HepG2 (cell line): Measurements from ENCODE around the gene ERMARD. TPM values are rescaled to one million over a fixed set of nuclear protein-coding genes. Genes with fewer than 3 reads are reported as not detected.

Experiments
- CHCHD3 ChIP-seq: sonication (generic); formaldehyde crosslinking; IDR thresholded peaks from 2 replicates; pipeline ENCODE4 v1.8.0; 2022; ENCODE audit warnings: mild to moderate bottlenecking, missing genetic modification reagents, moderate library complexity
- FIP1L1 ChIP-seq: fragments of 200-400 bp; formaldehyde crosslinking; IDR thresholded peaks from 2 replicates; pipeline ENCODE4 v1.6.1; 2018; ENCODE audit warnings: low read depth, mild to moderate bottlenecking, low read length, moderate library complexity, borderline replicate concordance; ENCODE audit not compliant: insufficient read depth
- KAT8 ChIP-seq: IDR thresholded peaks from 2 replicates; pipeline ENCODE4 v1.6.1; 2016; ENCODE audit warnings: missing genetic modification reagents, missing compliant biosample characterization
- MAFG ChIP-seq: sonication (generic); formaldehyde crosslinking; IDR thresholded peaks from 2 replicates; pipeline ENCODE4 v1.5.1; 2020; ENCODE audit warnings: mild to moderate bottlenecking, missing genetic modification reagents
- MEF2D ChIP-seq: sonication (generic); formaldehyde crosslinking; IDR thresholded peaks from 2 replicates; pipeline ENCODE4 v1.5.1; 2020; ENCODE audit warnings: mild to moderate bottlenecking, missing genetic modification reagents
- MEIS2 ChIP-seq: sonication (generic); formaldehyde crosslinking; IDR thresholded peaks from 2 replicates; pipeline ENCODE4 v1.9.0; 2021; ENCODE audit warnings: mild to moderate bottlenecking, missing genetic modification reagents
- NFE2L1 ChIP-seq: sonication (generic); formaldehyde crosslinking; IDR thresholded peaks from 2 replicates; pipeline ENCODE4 v1.4.0; 2020; ENCODE audit warnings: missing genetic modification reagents, mild to moderate bottlenecking, borderline replicate concordance
- NFKB2 ChIP-seq: sonication (generic); formaldehyde crosslinking; IDR thresholded peaks from 2 replicates; pipeline ENCODE4 v1.4.0; 2020; ENCODE audit warnings: missing genetic modification reagents, borderline replicate concordance
- SIN3B ChIP-seq: fragments of 150-350 bp; IDR thresholded peaks from 2 replicates; pipeline ENCODE4 v1.6.1; 2014; ENCODE audit warnings: low read length
- SP2 ChIP-seq: sonication (generic); formaldehyde crosslinking; IDR thresholded peaks from 2 replicates; pipeline ENCODE4 v1.5.1; 2020; ENCODE audit warnings: mild to moderate bottlenecking, missing genetic modification reagents
- ZBTB7B ChIP-seq: sonication (generic); formaldehyde crosslinking; IDR thresholded peaks from 2 replicates; pipeline ENCODE4 v1.4.0; 2020; ENCODE audit warnings: missing genetic modification reagents
- ZNF281 ChIP-seq: sonication (generic); formaldehyde crosslinking; IDR thresholded peaks from 2 replicates; pipeline ENCODE4 v1.4.0; 2020; ENCODE audit warnings: missing genetic modification reagents, borderline replicate concordance
- ZNF367 ChIP-seq: sonication (generic); formaldehyde crosslinking; IDR thresholded peaks from 2 replicates; pipeline ENCODE4 v1.4.0; 2020; ENCODE audit warnings: missing genetic modification reagents, borderline replicate concordance
- ZNF451 ChIP-seq: sonication (generic); formaldehyde crosslinking; IDR thresholded peaks from 2 replicates; pipeline ENCODE4 v1.5.0; 2020; ENCODE audit warnings: mild to moderate bottlenecking, missing genetic modification reagents
- polyA plus RNA-seq, 8 experiments: library from polyadenylated mRNA; depleted of rRNA in 3 of 8; stranded (reverse) in 7 of 8; unstranded in 1 of 8; fragments of >200 nt; fragmentation: Illumina TruSeq in 4 of 8; extraction: Trizol in 4 of 8; gene quantifications; 2 replicates each; pipeline versions ENCODE4 v1.2.1 to v1.2.3, GENCODE V29; 2011 to 2016; ENCODE audit warnings: low read depth in 4 of 8, missing spikeins in 1 of 8, mixed read lengths in 1 of 8; ENCODE audit not compliant: insufficient read depth in 1 of 8
- total RNA-seq, 5 experiments: library from RNA; depleted of rRNA; stranded (reverse); fragments of >200 nt; fragmentation: Illumina TruSeq; extraction: Trizol; gene quantifications; 2 replicates each; pipeline ENCODE4 v1.2.3, GENCODE V29; 2016; ENCODE audit warnings: low read depth in 1 of 5
- TF ChIP-seq, protein P1 (sequence below): sonication (generic); formaldehyde crosslinking; IDR thresholded peaks from 2 replicates; pipeline ENCODE4 v1.8.1; 2023; ENCODE audit warnings: missing genetic modification reagents, mild to moderate bottlenecking, borderline replicate concordance
- TF ChIP-seq, protein P2 (sequence below): sonication (generic); formaldehyde crosslinking; conservative IDR thresholded peaks from 2 replicates; pipeline ENCODE4 v1.8.1; 2023; ENCODE audit warnings: missing genetic modification reagents
- TF ChIP-seq, protein P3 (sequence below): sonication (generic); formaldehyde crosslinking; IDR thresholded peaks from 2 replicates; pipeline ENCODE4 v1.5.0; 2020; ENCODE audit warnings: missing genetic modification reagents

Gene ERMARD
- total and polyA plus RNA-seq, 2 of the 13 experiments (the other 11 are each of a cell fraction or from before 2014, with no cell fraction given): 8.8 to 10.7 TPM

- TF ChIP-seq MAFG (peak; percentile 52; the same call in 1 of the 2 replicates), MEF2D (CRISPR knock-in tag) (peak; percentile 83; the same call in 1 of the 2 replicates), KAT8 (peak; percentile 100), ZBTB7B (CRISPR knock-in tag) (peak; percentile 93), ZNF281 (CRISPR knock-in tag) (peak; percentile 93), ZNF367 (CRISPR knock-in tag) (peak; percentile 83; the same call in 1 of the 2 replicates), SIN3B (peak; percentile 88), FIP1L1 (peak; percentile 60; the same call in 1 of the 2 replicates), ZNF451 (CRISPR knock-in tag) (peak; percentile 98; the same call in 1 of the 2 replicates), SP2 (CRISPR knock-in tag) (peak; percentile 83), MEIS2 (CRISPR knock-in tag) (peak; percentile 90), CHCHD3 (CRISPR knock-in tag) (peak; percentile 99), NFE2L1 (CRISPR knock-in tag) (peak; percentile 71; the same call in 1 of the 2 replicates), NFKB2 (CRISPR knock-in tag) (peak; percentile 98; the same call in 1 of the 2 replicates)
- TF ChIP-seq, protein P1, sequence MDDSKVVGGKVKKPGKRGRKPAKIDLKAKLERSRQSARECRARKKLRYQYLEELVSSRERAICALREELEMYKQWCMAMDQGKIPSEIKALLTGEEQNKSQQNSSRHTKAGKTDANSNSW (CRISPR knock-in tag): peak; percentile 59; the same call in 1 of the 2 replicates
- TF ChIP-seq, protein P2, sequence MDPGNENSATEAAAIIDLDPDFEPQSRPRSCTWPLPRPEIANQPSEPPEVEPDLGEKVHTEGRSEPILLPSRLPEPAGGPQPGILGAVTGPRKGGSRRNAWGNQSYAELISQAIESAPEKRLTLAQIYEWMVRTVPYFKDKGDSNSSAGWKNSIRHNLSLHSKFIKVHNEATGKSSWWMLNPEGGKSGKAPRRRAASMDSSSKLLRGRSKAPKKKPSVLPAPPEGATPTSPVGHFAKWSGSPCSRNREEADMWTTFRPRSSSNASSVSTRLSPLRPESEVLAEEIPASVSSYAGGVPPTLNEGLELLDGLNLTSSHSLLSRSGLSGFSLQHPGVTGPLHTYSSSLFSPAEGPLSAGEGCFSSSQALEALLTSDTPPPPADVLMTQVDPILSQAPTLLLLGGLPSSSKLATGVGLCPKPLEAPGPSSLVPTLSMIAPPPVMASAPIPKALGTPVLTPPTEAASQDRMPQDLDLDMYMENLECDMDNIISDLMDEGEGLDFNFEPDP: peak; percentile 96; the same call in 1 of the 2 replicates
- TF ChIP-seq, protein P3, sequence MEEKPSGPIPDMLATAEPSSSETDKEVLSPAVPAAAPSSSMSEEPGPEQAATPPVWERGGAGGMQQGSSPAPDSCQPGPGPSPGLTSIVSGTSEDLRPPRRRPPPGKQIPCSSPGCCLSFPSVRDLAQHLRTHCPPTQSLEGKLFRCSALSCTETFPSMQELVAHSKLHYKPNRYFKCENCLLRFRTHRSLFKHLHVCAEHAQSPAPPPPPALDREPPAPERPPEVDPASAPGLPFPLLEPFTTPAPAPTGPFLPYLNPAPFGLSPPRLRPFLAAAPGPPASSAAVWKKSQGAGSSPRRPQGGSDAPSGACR (CRISPR knock-in tag): peak; percentile 99; the same call in 1 of the 2 replicates
Observed at GRCh38 chr6:169751242-169752073, at the start of gene ERMARD, which contains the start of gene DYNLT2 (continued).
